ENCODE results near the gene RAB6A. TPM values are rescaled to one million over a fixed set of nuclear protein-coding genes. Genes with fewer than 3 reads are reported as not detected.
A peak's percentile ranks its signal among the peaks of the same experiment; 100 is the strongest.
"Not testable (repeated sequence)": the region's sequence is repeated elsewhere in the genome, so short reads cannot be mapped to it uniquely, and the experiment has no call there.

The RAB6A gene
- total RNA-seq, 2 donors from 2014 or later, result 92.0 to 124 TPM

DNA sequence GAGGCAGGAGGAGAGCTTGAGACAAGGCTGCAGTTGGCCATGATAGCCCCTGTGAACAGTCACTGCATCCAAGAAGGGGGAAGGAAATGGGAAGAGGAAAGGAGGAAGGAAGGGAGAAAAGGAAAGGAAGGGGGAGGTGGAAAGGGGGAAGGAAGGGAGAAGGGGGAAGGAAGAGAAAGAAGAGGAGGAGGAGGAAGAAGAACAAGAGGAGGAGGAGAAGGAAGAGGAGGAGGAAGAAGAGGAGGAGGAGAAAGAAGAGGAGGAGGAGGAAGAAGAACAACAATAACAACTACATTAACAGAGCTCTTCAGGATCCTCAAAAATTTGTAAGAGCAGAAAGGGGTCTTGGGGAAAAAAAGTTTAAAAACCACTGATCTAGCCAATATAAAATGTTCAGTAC lies 5.2 kb downstream of the RAB6A start:
- no peak overlapping the region for H3K27ac Mint-ChIP-seq
- no peak for DNase-seq (ENCODE audit: low spot score)
- peaks cover 41 to 51% of the 10 kb centered on the region in 2 donors for H3K4me1 Mint-ChIP-seq (ENCODE audit: low read depth in 2 of 2)
- H3K27me3 Mint-ChIP-seq, result no peaks in the 10 kb centered on the region
- no peaks in the 10 kb centered on the region for H3K9me3 Mint-ChIP-seq
- no peak for ATAC-seq
- H3K36me3 Mint-ChIP-seq, result no peaks in the 10 kb centered on the region
- H3K4me3 Mint-ChIP-seq, result no peak overlapping the region

DNA sequence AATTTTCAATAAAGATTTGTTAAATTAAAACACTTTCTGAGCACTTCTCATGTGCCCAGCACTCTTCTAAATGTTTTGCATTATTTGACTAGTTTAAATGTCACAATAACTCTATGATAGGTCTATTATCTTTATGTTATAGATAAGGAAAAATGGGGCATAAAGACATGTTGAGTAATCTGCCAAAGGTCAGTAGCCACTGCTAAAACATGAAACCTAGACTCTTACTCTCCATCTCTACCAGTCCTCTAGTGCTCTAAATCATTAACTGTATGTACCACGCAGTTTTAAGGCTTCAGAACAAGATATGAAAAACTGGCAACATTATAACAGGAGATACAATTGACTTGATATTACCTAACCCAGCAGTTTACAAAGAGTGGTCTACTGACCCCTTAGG lies 6.9 kb downstream of the RAB6A start:
- Mint-ChIP-seq H3K4me3 (no peak overlapping the region), H3K36me3 (no peaks in the 10 kb centered on the region), H3K27ac (no peak overlapping the region), H3K4me1 (ENCODE audit: low read depth in 2 of 2) (peaks cover 38 to 46% of the 10 kb centered on the region in 2 donors), H3K9me3 (no peaks in the 10 kb centered on the region), H3K27me3 (no peaks in the 10 kb centered on the region)
- no peak for ATAC-seq
- DNase-seq (ENCODE audit: low spot score), result no peak

DNA sequence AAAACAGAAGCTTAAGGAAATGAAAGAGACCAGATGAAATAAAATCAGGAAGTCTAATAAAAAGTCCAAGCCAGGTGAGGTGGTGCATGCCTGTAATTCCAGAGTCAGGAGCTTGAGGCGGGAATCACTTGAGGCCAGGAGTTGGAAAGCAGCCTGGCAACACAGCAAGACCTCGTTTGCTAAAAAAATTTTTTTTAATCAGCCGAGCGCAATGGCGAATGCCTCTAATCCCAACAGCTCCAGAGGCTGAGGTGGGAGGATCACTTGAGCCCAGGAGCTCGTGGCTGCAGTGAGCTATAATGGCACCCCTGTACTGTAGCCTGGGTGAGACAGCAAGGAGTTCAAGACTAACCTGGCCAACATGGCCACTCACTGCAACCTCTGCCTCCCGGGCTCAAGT lies 8.0 kb downstream of the RAB6A start:
- ATAC-seq, result no peak
- no peaks in the 10 kb centered on the region for H3K9me3 Mint-ChIP-seq
- DNase-seq (ENCODE audit: low spot score), result no peak
- H3K4me3 Mint-ChIP-seq, result no peak overlapping the region
- H3K27ac Mint-ChIP-seq, result no peak overlapping the region
- peaks cover 32 to 39% of the 10 kb centered on the region in 2 donors for H3K4me1 Mint-ChIP-seq (ENCODE audit: low read depth in 2 of 2)
- H3K27me3 Mint-ChIP-seq, result no peaks in the 10 kb centered on the region
- H3K36me3 Mint-ChIP-seq, result no peaks in the 10 kb centered on the region

DNA sequence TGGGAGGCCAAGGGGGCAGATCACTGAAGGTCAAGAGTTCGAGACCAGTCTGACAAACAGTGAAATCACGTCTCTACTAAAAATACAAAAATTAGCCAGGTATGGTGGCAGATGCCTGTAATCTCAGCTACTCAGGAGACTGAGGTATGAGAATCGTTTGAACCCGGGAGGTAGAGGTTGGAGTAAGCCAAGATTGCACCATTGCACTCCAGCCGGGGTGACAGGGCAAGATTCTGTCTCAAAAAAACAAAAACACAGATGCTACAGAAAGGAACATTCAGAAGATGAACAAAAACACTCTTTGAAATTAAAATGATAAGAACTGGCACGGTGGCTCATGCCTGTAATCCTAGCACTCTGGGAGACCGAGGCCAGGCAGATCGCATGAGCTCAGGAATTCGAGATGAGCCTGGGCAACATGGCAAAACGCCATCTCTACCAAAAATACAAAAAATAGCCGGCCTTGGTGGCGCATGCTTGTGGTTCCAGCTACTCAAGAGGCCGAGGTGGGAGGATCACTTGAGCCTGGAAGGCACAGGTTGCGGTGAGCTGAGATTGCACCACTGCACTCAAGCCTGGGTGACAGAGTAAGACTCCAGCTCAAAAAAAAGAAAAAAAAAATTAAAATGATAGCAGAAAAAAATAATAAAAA lies 8.5 kb downstream of the RAB6A start:
- no peak for DNase-seq (ENCODE audit: low spot score)
- H3K36me3 Mint-ChIP-seq, result no peaks in the 10 kb centered on the region
- H3K27ac Mint-ChIP-seq, result peak overlapping the region in 1 of 2 donors; percentile 14

DNA sequence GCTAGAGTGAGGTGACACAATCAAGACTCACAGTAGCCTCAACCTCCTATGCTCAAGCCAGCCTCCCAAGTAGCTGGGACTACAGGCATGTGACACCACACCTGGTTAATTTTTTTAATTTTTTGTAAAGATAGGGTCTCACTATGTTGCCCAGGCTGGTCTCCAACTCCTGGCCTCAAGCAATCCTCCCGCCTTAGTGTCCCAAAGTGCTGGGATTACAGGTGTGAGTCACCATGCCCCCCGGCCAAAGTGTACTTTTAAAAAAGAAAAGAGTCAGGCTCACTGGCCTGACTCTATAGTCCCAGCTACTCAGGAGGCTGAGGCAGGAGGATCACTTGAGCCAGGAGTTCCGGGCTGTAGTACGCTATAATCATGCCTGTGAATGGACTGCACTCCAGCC lies 10.0 kb downstream of the RAB6A start:
- not testable (repeated sequence) for H3K4me3 Mint-ChIP-seq, H3K36me3 Mint-ChIP-seq, H3K9me3 Mint-ChIP-seq

More for the DNA sequence above, 8.5 kb downstream of the RAB6A start:
- Mint-ChIP-seq H3K4me1 (ENCODE audit: low read depth in 2 of 2) (peaks cover 34 to 37% of the 10 kb centered on the region in 2 donors), H3K4me3 (no peak overlapping the region), H3K9me3 (no peaks in the 10 kb centered on the region), H3K27me3 (no peaks in the 10 kb centered on the region)
- no peak for ATAC-seq

DNA sequence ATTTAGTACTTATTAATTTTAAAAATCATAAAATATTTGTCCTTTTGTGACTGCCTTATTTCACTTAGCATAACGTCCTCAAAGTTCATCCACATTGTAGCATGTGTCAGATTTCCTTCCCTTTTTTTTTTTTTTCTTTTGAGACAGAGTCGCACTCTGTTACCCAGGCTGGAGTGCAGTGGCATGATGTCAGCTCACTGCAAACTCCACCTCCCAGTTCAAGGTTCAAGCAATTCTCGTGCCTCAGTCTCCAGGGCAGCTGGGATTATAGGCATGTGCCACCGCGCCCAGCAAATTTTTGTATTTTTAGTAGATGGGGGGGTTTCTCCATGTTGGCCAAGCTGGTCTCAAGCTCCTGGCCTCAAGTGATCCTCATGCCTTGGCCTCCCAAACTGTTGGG lies 10.6 kb downstream of the RAB6A start:
- H3K9me3 Mint-ChIP-seq, result no peaks in the 10 kb centered on the region
- no peak overlapping the region for H3K4me3 Mint-ChIP-seq
- H3K36me3 Mint-ChIP-seq, result no peaks in the 10 kb centered on the region
- H3K27ac Mint-ChIP-seq, result no peak overlapping the region
- DNase-seq (ENCODE audit: low spot score) (no peak), ATAC-seq (no peak)
- H3K4me1 Mint-ChIP-seq (ENCODE audit: low read depth in 2 of 2), result peaks cover 30 to 37% of the 10 kb centered on the region in 2 donors
- no peaks in the 10 kb centered on the region for H3K27me3 Mint-ChIP-seq

More for the DNA sequence above, 10.0 kb downstream of the RAB6A start:
- not testable (repeated sequence) for H3K27ac Mint-ChIP-seq; H3K27me3 Mint-ChIP-seq; DNase-seq (ENCODE audit: low spot score); ATAC-seq
- peaks cover 34 to 37% of the 10 kb centered on the region in 2 donors for H3K4me1 Mint-ChIP-seq (ENCODE audit: low read depth in 2 of 2)

DNA sequence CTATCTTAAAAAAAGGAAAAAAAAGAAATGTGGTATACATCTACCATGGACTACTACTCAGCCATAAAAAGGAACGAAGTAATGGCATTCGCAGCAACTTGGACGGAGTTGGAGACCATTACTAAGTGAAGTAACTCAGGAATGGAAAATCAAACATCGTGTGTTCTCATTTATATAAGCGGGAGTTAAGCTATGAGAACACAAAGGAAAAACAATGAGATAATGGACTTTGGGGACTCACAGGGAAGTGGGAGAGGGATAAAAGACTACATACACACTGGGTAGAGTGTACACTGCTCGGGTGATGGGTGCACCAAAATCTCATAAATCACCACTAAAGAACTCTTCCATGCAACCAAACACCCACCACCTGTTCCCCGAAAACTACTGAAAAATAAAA lies 11.8 kb downstream of the RAB6A start:
- H3K4me1 Mint-ChIP-seq (ENCODE audit: low read depth in 2 of 2), result peaks cover 30 to 37% of the 10 kb centered on the region in 2 donors
- no peaks in the 10 kb centered on the region for H3K36me3 Mint-ChIP-seq
- ATAC-seq, result no peak
- no peak overlapping the region for H3K27ac Mint-ChIP-seq
- no peak overlapping the region for H3K4me3 Mint-ChIP-seq
- H3K9me3 Mint-ChIP-seq, result no peaks in the 10 kb centered on the region
- no peak for DNase-seq (ENCODE audit: low spot score)
- H3K27me3 Mint-ChIP-seq, result no peaks in the 10 kb centered on the region

DNA sequence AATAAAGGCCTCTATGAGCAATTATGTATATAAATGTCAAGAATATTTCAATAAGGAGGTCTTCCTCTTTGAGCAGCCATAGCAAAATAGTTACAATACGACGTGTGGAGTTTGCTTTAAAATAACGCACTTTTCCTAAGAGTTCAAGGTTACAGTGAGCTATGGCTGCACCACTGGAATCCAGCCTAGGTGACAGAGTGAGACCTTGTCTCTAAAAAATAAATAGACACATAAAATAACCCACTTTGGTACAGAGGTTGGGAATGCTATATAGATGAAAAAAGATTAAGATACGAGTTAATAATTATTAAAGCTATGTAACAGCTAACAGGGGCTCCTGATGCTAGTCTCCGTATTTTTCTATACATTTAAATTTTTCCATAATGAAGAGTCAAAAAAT lies 12.6 kb downstream of the RAB6A start:
- no peaks in the 10 kb centered on the region for H3K36me3 Mint-ChIP-seq
- DNase-seq (ENCODE audit: low spot score) (no peak), ATAC-seq (no peak)
- no peaks in the 10 kb centered on the region for H3K27me3 Mint-ChIP-seq
- H3K27ac Mint-ChIP-seq, result no peak overlapping the region
- H3K4me3 Mint-ChIP-seq, result no peak overlapping the region
- peaks cover 31 to 37% of the 10 kb centered on the region in 2 donors for H3K4me1 Mint-ChIP-seq (ENCODE audit: low read depth in 2 of 2)
- H3K9me3 Mint-ChIP-seq, result no peaks in the 10 kb centered on the region

DNA sequence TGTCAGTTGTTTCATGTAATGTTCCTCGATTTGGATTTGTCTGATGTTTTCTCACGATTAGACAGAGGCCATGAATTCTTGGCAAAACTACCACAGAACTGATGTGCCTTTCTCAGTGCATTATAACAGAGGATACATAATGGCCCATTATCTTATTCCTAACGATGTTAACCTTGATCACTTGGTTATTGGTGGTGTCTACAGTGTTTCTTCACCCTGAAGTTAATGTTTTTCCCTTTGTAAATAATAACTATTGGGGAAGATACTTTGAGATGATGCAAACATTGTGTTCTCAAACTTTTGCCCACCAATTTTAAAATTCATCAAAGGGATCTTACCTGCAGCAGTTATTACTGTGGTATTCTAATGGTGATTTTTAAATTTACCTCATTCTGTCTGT lies 13.1 kb downstream of the RAB6A start:
- DNase-seq (ENCODE audit: low spot score) (no peak), ATAC-seq (no peak)
- H3K27ac Mint-ChIP-seq, result no peak overlapping the region
- H3K4me3 Mint-ChIP-seq, result no peak overlapping the region
- H3K9me3 Mint-ChIP-seq, result no peaks in the 10 kb centered on the region
- no peaks in the 10 kb centered on the region for H3K27me3 Mint-ChIP-seq
- H3K4me1 Mint-ChIP-seq (ENCODE audit: low read depth in 2 of 2), result peaks cover 34 to 41% of the 10 kb centered on the region in 2 donors
- H3K36me3 Mint-ChIP-seq, result no peaks in the 10 kb centered on the region

DNA sequence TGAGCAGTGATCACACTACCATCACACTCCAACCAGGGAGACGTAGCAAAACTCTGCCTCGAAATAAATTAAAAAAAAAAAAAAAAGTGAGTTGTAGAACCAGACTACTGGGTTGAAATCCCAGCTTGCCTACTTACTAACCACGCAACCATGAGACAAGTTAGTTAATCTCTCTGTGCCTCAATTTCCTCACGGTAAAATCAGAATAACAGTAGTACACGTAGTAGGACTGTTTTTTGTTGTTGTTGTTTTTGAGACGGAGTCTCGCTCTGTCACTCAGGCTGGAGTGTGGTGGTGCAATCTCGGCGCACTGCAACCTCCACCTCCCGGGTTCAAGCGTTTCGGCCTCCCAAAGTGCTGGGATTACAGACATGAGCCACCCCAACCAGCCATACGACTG lies 14.2 kb downstream of the RAB6A start:
- no peak overlapping the region for H3K27ac Mint-ChIP-seq
- H3K4me3 Mint-ChIP-seq, result no peak overlapping the region
- H3K4me1 Mint-ChIP-seq (ENCODE audit: low read depth in 2 of 2), result peaks cover 33% of the 10 kb centered on the region in 2 donors
- ATAC-seq, result no peak
- DNase-seq (ENCODE audit: low spot score), result no peak
- H3K9me3 Mint-ChIP-seq, result no peaks in the 10 kb centered on the region
- H3K27me3 Mint-ChIP-seq, result no peaks in the 10 kb centered on the region
- H3K36me3 Mint-ChIP-seq, result no peaks in the 10 kb centered on the region

DNA sequence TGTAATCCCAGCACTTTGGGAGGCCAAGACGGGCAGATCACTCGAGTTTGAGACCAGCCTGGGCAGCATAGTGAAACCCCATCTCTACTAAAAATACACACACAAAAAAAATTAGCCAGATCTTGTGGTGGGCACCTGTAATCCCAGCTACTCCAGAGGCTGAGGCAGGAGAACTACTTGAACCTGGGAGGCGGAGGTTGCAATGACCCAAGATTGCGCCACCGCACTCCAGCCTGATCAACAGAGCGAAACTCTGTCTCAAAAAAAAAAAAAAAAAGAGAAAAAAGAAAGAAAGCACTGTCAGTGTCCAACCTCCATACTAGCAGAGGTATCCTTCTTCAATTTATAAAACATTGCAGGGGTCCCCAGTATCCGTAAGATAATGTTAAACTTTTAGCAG lies 17.8 kb downstream of the RAB6A start:
- H3K4me3 Mint-ChIP-seq, result no peak overlapping the region
- no peaks in the 10 kb centered on the region for H3K9me3 Mint-ChIP-seq
- DNase-seq (ENCODE audit: low spot score) (no peak), ATAC-seq (no peak)
- H3K27ac Mint-ChIP-seq, result peak overlapping the region in 1 of 2 donors; percentile 6
- no peaks in the 10 kb centered on the region for H3K27me3 Mint-ChIP-seq
- H3K4me1 Mint-ChIP-seq (ENCODE audit: low read depth in 2 of 2), result peaks cover 17% of the 10 kb centered on the region in 2 donors
- H3K36me3 Mint-ChIP-seq, result no peaks in the 10 kb centered on the region

DNA sequence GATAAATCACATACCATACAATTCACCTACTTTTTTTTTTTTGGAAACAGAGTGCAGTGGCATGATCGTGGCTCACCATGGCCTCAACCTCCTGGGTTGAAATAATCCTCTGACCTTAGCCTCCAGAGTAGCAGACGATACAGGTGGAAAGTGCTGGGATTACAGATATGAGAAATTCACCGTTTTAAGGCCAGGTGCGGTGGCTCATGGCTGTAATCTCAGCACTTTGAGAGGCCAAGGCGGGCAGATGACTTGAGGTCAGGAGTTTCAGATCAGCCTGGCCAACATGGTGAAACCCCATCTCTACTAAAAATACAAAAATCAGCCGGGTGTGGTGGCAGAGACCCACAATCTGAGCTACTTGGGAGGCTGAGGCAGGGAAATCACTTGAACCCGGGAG lies 24.9 kb downstream of the RAB6A start:
- H3K9me3 Mint-ChIP-seq, result not testable (repeated sequence)
- peaks cover 11 to 18% of the 10 kb centered on the region in 2 donors for H3K4me1 Mint-ChIP-seq (ENCODE audit: low read depth in 2 of 2)

DNA sequence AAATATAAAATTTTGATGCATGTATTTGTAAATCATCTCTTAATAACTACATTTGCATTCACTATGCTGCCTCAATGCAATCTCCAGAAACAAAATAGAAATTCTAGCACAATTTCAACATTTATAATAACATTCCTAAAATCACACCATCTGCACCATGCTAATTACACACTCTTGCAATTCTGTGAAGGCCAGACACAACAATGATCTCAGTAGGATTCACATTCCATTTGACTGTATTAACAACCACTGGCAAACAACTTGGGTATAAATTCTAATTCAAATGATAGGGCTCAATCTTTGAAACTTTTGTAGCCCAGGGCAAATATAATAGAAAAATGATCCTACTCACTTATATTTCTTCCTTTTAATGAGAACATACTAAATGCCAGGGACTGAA lies 25.9 kb downstream of the RAB6A start:
- H3K4me1 Mint-ChIP-seq (ENCODE audit: low read depth in 2 of 2), result peaks cover 11 to 22% of the 10 kb centered on the region in 2 donors
- no peak overlapping the region for H3K4me3 Mint-ChIP-seq
- no peak overlapping the region for H3K27ac Mint-ChIP-seq
- no peak for DNase-seq (ENCODE audit: low spot score)
- H3K36me3 Mint-ChIP-seq, result no peaks in the 10 kb centered on the region
- H3K27me3 Mint-ChIP-seq, result no peaks in the 10 kb centered on the region
- H3K9me3 Mint-ChIP-seq, result no peaks in the 10 kb centered on the region
- ATAC-seq, result no peak

More for the DNA sequence above, 24.9 kb downstream of the RAB6A start:
- DNase-seq (ENCODE audit: low spot score); H3K27me3 Mint-ChIP-seq; H3K4me3 Mint-ChIP-seq; ATAC-seq; H3K27ac Mint-ChIP-seq; H3K36me3 Mint-ChIP-seq: not testable (repeated sequence)

DNA sequence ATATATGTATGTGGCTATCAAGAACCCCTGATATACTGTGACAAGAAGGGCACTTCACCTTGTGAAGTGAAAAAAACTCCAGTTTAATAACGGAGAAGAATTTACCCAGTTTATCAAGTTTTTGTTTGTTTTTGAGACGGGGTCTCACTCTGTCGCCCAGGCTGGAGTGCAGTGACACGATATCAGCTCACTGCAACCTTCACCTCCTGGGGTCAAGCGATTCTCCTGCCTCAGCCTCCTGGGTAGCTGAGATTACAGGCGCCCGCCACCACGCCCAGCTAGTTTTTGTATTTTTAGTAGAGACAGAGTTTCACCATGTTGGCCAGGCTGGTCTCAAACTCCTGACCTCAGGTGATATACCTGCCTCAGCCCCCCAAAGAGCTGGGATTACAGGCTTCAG lies 26.9 kb downstream of the RAB6A start:
- not testable (repeated sequence) for H3K9me3 Mint-ChIP-seq; H3K27me3 Mint-ChIP-seq; H3K4me3 Mint-ChIP-seq; H3K36me3 Mint-ChIP-seq; ATAC-seq; DNase-seq (ENCODE audit: low spot score); H3K27ac Mint-ChIP-seq
- H3K4me1 Mint-ChIP-seq (ENCODE audit: low read depth in 2 of 2), result peaks cover 18 to 26% of the 10 kb centered on the region in 2 donors

DNA sequence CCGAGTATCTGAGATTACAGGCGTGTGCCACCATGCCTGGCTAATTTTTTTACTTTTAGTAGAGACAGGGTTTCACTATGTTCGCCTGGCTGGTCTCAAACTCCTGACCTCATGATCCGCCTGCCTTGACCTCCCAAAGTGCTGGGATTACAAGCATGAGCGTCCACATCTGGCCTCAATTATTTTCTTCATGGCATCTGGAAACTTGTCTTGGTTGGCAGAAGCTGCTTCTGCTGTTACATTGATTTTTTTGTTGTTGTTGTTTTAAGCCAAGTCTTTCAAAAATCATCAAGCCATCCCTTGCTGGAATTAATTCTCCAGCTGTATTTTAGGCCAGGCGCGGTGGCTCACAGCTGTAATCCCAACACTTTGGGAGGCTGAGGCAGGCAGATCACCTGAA lies 27.9 kb downstream of the RAB6A start:
- H3K9me3 Mint-ChIP-seq; ATAC-seq; H3K27ac Mint-ChIP-seq; H3K27me3 Mint-ChIP-seq; DNase-seq (ENCODE audit: low spot score); H3K36me3 Mint-ChIP-seq; H3K4me3 Mint-ChIP-seq: not testable (repeated sequence)
- peaks cover 18 to 26% of the 10 kb centered on the region in 2 donors for H3K4me1 Mint-ChIP-seq (ENCODE audit: low read depth in 2 of 2)

Data from natural killer cell treated with Interleukin-12 subunit alpha and Interleukin-12 subunit beta and Interleukin-15 and Interleukin-18, amount 100 ng/mL, for 72 hours (primary cell).